Measurements from ENCODE around the gene QKI. TPM values are rescaled to one million over a fixed set of nuclear protein-coding genes. Genes with fewer than 3 reads are reported as not detected.
A peak's percentile ranks its signal among the peaks of the same experiment; 100 is the strongest.

The QKI gene
- total and polyA plus RNA-seq, 2 experiments from 2014 or later = 148 to 503 TPM

DNA sequence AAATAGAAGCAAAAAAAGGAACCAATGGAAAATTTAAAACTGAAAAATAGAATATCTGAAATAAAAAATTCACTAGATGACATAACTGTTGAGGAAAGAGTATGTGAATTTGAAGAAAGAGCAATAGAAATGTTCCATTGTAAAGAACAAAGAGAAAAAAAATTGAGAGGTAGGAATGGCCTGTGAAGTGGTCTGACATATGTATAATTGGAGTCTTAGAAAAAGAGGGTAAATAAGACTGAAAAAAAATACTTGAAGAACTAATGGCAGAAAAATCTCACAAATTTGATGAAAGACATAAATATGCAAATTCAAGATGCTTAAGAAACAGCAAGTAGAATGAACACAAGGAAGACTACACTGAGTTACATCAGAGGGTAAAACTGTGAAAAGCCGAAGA, 93.4 kb downstream of the QKI start:
- Histone ChIP-seq H3K27ac (no peak overlapping the region), H3K4me1 (ENCODE audit: low read depth) (peaks cover 9% of the 10 kb centered on the region), H3K36me3 (no peaks in the 10 kb centered on the region), H3K9me3 (ENCODE audit: low read depth) (no peaks in the 10 kb centered on the region), H3K4me3 (no peak overlapping the region), H3K27me3 (no peaks in the 10 kb centered on the region)
- no peak for TF ChIP-seq CTCF (IDR thresholded peaks at IDR 0.05; ENCODE audit: low read depth, low read length)
- no peak for DNase-seq (ENCODE audit: low read depth in 1 of 2, low spot score in 1 of 2)

GRCh38 chr6:163513003-163513402, 98.5 kb downstream of the QKI start:
- DNase-seq (ENCODE audit: low read depth in 1 of 2, low spot score in 1 of 2) = no peak
- Histone ChIP-seq H3K27me3 (no peaks in the 10 kb centered on the region), H3K36me3 (no peaks in the 10 kb centered on the region), H3K4me1 (ENCODE audit: low read depth) (peaks cover 31% of the 10 kb centered on the region), H3K4me3 (no peak overlapping the region), H3K27ac (peak overlapping the region; percentile 6), H3K9me3 (ENCODE audit: low read depth) (no peaks in the 10 kb centered on the region)
- TF ChIP-seq CTCF (IDR thresholded peaks at IDR 0.05; ENCODE audit: low read depth, low read length) = no peak

- H3K36me3 ChIP-seq = no peaks in the 10 kb centered on the region
- no peaks in the 10 kb centered on the region for H3K9me3 ChIP-seq (ENCODE audit: low read depth)
- peaks cover 37% of the 10 kb centered on the region for H3K4me1 ChIP-seq (ENCODE audit: low read depth)
- H3K27ac ChIP-seq = peak overlapping the region; percentile 60
- no peaks in the 10 kb centered on the region for H3K27me3 ChIP-seq
- no peak for TF ChIP-seq CTCF (IDR thresholded peaks at IDR 0.05; ENCODE audit: low read depth, low read length)
- DNase-seq (ENCODE audit: low read depth in 1 of 2, low spot score in 1 of 2) = peak in 1 of 2 donors; percentile 15
- no peak overlapping the region for H3K4me3 ChIP-seq
Measured at GRCh38 chr6:163513570-163514166, 99.2 kb downstream of the QKI start.

- Histone ChIP-seq H3K36me3 (no peaks in the 10 kb centered on the region), H3K27me3 (no peaks in the 10 kb centered on the region), H3K9me3 (ENCODE audit: low read depth) (no peaks in the 10 kb centered on the region), H3K4me1 (ENCODE audit: low read depth) (peaks cover 51% of the 10 kb centered on the region), H3K4me3 (no peak overlapping the region), H3K27ac (no peak overlapping the region)
- no peak for TF ChIP-seq CTCF (IDR thresholded peaks at IDR 0.05; ENCODE audit: low read depth, low read length)
- DNase-seq (ENCODE audit: low read depth in 1 of 2, low spot score in 1 of 2) = no peak
Measured at GRCh38 chr6:163516908-163517307, 102.4 kb downstream of the QKI start.

DNA sequence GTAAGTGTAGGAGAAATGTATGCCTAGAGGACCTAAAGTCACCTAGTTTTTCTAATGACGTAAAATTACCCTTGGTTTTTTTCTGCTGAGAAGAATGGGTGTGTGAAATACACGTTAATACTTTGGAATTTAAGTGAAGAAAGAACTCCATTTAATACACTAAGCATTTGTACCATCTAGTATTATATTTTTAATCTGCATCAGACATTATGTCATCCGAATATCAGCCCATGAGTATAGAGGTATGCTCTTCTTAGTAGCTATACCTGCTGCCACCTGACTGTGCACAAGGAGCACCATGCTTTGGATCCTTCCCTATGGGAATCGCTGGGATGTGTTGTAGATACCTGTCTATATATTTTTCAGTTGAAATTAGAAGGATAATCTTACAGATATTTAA, 106.4 kb downstream of the QKI start:
- no peak for TF ChIP-seq CTCF (IDR thresholded peaks at IDR 0.05; ENCODE audit: low read depth, low read length)
- Histone ChIP-seq H3K27me3 (no peaks in the 10 kb centered on the region), H3K27ac (no peak overlapping the region), H3K4me3 (no peak overlapping the region), H3K4me1 (ENCODE audit: low read depth) (peaks cover 27% of the 10 kb centered on the region), H3K36me3 (no peaks in the 10 kb centered on the region), H3K9me3 (ENCODE audit: low read depth) (no peaks in the 10 kb centered on the region)
- DNase-seq (ENCODE audit: low read depth in 1 of 2, low spot score in 1 of 2) = no peak

Measured in cardiac muscle cell (in vitro differentiated cells and primary cell).